Panc1 (cell line): Measurements from ENCODE around the gene AK8. TPM values are rescaled to one million over a fixed set of nuclear protein-coding genes. Genes with fewer than 3 reads are reported as not detected.

ENCODE experiments used
- total RNA-seq: library from RNA; stranded (reverse); gene quantifications from one replicate; pipeline ENCODE4 v1.2.1, GENCODE V29; 2021; ENCODE audit not compliant: unreplicated experiment

Gene AK8
- total RNA-seq, 1 experiment from 2014 or later, result 0.39 TPM

Other genes starting within 250 kb of the AK8 start
- gene DDX31, start 208.3 kb downstream of the AK8 start, total RNA-seq, result 17.5 TPM
- gene GTF3C4, start 207.8 kb downstream of the AK8 start, total RNA-seq, result 25.1 TPM
- 3.0 TPM for gene SPACA9, start 614 bp upstream of the AK8 start, total RNA-seq
- gene TSC1, start 66.3 kb upstream of the AK8 start, total RNA-seq, result 27.4 TPM
- gene GFI1B, start 100.4 kb upstream of the AK8 start, total RNA-seq, result 0.08 TPM
- 47.7 TPM for gene GTF3C5, start 152.7 kb upstream of the AK8 start, total RNA-seq
- gene CEL, start 183.7 kb upstream of the AK8 start, total RNA-seq, result 4.3 TPM
- 25.8 TPM for gene RALGDS, start 243.0 kb upstream of the AK8 start, total RNA-seq